Measurements from ENCODE around the gene ZNF462.

ZNF462 gene

GRCh38 chr9:107044872-107045271, 181.9 kb downstream of the ZNF462 start:
- no peak for DNase-seq (ENCODE audit: extremely low read depth, low read depth)
- no peak for TF ChIP-seq CTCF (IDR thresholded peaks at IDR 0.05; ENCODE audit: low read depth, low read length)

GRCh38 chr9:107046692-107047091, 183.7 kb downstream of the ZNF462 start:
- DNase-seq (ENCODE audit: extremely low read depth, low read depth) = no peak
- no peak for TF ChIP-seq CTCF (IDR thresholded peaks at IDR 0.05; ENCODE audit: low read depth, low read length)

GRCh38 chr9:107049046-107049802, 186.3 kb downstream of the ZNF462 start:
- TF ChIP-seq CTCF (IDR thresholded peaks at IDR 0.05; ENCODE audit: low read depth, low read length) = no peak
- DNase-seq (ENCODE audit: extremely low read depth, low read depth) = no peak

GRCh38 chr9:107049803-107050184, 186.8 kb downstream of the ZNF462 start:
- no peak for DNase-seq (ENCODE audit: extremely low read depth, low read depth)
- no peak for TF ChIP-seq CTCF (IDR thresholded peaks at IDR 0.05; ENCODE audit: low read depth, low read length)

- no peak for TF ChIP-seq CTCF (IDR thresholded peaks at IDR 0.05; ENCODE audit: low read depth, low read length)
- no peak for DNase-seq (ENCODE audit: extremely low read depth, low read depth)
These were observed 188.4 kb downstream of the ZNF462 start for GRCh38 chr9:107051392-107051791.

- no peak for TF ChIP-seq CTCF (IDR thresholded peaks at IDR 0.05; ENCODE audit: low read depth, low read length)
- DNase-seq (ENCODE audit: extremely low read depth, low read depth) = no peak
These were observed 191.2 kb downstream of the ZNF462 start for GRCh38 chr9:107054146-107054545.

GRCh38 chr9:107059220-107059619, 196.3 kb downstream of the ZNF462 start:
- no peak for TF ChIP-seq CTCF (IDR thresholded peaks at IDR 0.05; ENCODE audit: low read depth, low read length)
- no peak for DNase-seq (ENCODE audit: extremely low read depth, low read depth)
